ENCODE measurements around the gene COL5A1. TPM values are rescaled to one million over a fixed set of nuclear protein-coding genes. Genes with fewer than 3 reads are reported as not detected.

COL5A1 gene
- total RNA-seq, 1 donor from 2014 or later: 4.5 TPM

Small RNAs within 50 kb of the gene (small RNA-seq; reads per million reads assigned to genes)
- gene AL603650.1 (not detected), gene MIR3689A (not detected), gene MIR3689B (not detected), gene MIR3689C (not detected), gene MIR3689D1 (not detected), gene MIR3689D2 (not detected), gene MIR3689E (not detected), gene MIR3689F (not detected)

Other genes starting within 250 kb of the COL5A1 start
- gene FCN2, start 239.0 kb downstream of the COL5A1 start, total RNA-seq: not detected